Measurements from ENCODE around the gene CASP1.

CASP1 gene

GRCh38 chr11:104979839-104980238 lies 55.1 kb downstream of the CASP1 start:
- DNase-seq, result no peak

Data from activated effector memory CD4-positive, alpha-beta T cell treated with Interleukin-2 at 50 U/mL for 16 hours (primary cell).